ENCODE data around the gene ZCCHC24.
A peak's percentile ranks its signal among the peaks of the same experiment; 100 is the strongest.

Gene ZCCHC24

DNA sequence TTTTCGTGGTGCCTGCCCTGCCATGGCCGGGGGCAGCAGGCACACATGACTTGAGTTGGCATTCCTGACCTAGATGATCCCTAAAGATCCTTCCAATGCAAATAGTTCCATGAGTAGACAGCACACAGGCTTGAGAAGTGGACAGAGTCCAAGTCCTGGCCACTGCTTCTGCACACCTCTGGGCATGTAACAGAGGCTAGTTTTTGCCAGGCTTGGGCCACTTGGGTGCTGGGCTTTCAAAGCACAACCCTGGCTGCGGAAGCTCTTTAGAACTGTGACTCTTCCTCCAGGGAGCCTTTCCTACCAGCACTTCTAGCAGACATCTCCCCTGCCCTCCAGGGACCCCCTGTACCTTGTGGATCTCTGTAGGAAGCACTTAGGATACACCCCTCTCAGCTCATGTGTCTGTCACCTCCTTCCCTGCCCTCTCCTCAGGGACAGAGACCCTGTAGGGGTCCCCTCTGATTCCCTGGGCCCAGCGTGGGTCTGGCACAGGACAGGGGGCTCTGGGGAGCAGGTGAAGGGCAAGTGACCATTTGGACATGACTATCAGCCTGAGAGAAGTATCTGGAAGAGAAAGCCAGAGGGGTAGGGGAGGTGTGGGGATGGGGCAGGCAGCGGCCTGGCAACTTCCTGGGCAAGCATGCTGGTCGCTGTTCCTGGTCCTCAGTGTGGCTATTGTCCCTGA is 36.2 kb downstream of the ZCCHC24 start:
- no peak for DNase-seq

DNA sequence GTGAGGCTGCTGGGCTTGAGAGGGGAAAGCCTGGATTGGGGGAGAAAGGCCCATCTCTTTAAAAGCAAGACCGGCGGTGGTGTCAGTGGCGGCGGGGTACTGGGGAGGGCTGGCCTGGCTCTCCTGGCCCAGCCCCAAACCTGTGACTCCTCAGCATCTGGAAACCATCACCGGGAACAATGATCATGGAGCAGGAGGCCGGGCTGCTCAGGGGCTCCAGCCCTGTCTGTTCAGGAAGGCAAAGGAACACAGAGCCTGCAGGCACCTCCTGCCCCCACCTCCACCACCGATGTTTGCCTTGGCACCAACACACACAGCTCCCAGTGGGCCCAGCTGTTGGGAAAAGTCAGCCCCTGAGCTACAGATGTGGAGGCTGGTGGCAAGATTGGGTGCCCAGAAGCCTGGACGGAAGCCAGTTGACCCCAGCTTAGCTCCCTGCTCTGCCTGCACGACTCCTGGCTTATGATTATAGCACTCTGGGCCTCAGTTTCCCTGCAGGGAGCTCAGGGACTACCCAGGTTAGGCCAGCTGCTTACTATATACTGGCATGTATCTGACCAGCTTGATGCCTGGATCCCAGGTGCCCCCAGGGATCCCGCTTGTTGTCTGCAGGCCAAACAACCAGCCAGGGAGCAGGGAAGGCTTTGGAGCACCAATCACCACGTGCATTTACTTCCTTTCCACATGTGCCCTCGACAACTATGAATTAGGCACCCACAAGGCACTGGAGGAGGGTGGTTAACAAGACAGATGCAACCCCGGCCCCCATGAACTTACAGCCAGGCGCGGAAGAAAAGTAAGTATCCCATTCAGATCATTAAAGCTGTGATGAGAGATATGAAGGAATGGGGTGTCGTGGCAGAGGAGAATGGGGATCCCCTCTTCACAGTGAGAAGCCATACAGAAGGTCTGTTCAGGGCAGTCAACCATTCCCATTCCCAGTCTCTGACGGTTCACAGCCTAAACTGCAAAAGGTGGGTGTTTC is 37.3 kb downstream of the ZCCHC24 start:
- DNase-seq = peak; percentile 25

DNA sequence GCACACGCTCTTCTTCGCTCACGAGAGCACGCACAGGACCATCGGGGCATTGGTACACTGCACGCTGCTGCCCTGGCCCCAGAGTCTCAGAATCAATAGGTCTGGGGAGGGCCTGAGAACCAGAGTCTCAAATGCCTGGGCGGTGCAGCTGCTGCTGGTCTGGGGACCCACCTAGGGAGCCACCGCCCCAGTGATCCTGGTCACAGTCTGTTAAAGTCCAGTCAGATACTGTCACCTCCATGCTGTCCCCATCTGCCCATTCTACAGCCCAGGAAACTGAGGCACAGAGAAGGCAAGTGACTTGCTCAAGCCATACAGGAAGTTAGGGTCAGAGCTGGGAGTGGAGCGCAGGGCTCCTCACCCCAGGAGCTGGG is 38.0 kb downstream of the ZCCHC24 start:
- DNase-seq = no peak

DNA sequence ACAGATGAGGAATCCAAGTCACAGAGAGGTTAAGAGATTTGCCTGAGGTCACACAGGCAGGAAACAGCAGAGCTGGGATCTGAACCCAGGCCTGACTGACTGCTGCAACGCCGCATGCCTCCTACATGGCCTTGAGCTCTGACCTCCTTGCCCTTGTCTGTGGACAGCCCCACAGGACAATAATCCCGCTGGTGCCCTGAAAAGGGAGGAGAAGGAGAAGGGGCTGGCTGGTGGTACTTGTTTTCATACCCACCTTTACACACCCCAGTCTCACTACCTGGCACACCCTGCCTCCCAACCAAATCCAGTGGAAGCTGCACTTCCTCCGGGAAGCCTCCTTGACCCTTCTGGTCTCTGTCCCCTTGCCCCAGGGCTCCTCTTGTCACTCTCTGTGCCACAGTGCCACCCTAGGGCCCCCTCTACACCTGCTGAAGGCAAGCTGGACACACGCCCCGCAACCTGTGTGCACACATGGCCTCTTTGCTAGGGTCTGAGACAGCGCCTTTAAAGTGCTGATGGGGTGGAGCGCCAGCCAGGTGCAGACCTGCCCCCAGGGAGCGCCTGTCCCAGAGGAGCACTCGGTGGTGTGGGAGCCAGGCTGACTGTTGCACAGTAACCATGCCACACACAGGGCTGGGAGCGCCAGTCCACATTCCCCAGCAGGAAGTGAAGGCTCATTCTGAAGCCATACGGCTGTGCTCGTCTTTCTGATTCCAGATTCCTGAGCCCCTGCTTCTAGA is 38.6 kb downstream of the ZCCHC24 start:
- DNase-seq = no peak

DNA sequence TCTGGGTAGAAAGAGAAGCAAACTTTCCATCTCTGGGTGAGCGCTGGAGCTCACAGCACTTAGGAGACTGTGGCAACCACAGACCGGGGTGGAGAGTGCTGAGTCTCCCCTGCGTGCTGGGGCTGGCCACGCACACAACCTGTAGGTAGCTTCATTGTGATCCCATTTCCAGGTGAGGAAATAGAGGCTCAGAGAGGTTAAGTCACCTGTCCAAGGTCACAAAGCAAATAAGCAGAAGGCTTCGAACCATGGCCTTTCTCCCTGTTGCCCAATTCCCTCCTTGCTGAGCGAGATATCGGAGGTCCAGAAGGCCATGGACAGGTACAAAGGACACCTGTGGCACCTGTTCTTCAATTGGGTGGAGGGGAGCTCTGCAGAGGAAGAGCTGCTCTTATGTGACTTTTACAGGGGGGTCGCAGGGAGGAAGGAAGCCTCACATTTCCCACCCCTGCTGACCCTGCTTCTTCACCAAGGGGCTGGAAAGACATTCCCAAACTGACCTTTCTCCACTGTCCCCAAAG is 39.4 kb downstream of the ZCCHC24 start:
- no peak for DNase-seq

DNA sequence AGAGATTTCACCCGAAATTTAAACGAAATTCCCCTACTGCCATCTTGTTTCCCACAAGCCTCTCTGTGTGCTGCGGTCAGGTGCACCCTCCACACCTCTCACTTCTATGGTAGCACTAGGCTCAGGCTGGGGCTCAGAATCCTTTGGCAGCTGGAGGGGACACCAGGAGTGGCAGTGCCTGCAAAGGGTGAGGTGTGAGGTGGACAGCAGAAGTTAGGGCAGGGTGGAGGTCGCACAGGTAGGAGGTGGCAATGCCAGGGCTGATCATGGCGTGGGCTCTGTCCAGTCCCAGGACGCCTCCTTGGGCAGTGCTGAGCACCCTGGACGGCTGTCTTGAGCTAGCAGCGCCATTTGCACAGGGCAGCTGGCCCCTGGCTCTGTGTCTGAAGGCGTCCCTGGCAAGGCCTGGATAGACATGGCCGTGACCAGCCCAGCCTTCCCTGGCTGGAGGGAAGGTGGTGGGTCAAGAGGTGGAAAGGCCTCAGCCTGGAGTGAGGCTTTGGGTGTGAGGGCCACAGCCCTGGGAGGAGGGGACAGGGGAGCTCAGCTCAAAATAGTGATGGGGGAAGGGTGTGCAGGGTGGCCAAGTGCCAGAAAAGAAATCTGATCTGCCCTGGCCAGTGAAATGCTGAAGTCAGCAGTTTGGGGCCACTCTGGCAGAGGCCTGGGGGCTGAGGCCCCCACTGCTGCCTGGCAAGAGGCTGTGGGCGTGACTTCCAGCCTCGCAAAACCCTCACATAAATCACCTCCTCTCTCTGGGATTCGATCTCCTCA is 40.0 kb downstream of the ZCCHC24 start:
- no peak for DNase-seq

DNA sequence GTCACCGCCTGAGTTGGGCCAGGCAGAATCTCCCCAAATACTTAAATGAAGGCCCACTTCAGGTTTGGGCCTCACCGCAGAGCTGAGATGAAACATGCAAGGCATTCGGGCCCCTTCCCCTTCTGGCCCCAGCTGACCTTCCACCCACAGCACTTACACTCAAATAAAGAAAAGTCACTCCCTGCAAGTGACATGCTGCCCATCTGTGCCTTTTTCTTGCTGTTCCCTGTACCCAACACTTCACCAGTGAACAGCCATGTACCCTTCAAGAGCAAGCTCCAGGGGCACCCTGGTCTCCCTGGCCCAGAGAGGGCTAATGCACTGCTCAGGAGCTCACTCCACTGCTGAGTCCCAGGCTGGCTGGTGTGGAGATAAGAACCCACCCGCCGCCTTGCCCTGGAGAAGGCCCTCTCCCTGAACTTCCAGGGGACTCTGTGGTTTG is 40.7 kb downstream of the ZCCHC24 start:
- DNase-seq = no peak

DNA sequence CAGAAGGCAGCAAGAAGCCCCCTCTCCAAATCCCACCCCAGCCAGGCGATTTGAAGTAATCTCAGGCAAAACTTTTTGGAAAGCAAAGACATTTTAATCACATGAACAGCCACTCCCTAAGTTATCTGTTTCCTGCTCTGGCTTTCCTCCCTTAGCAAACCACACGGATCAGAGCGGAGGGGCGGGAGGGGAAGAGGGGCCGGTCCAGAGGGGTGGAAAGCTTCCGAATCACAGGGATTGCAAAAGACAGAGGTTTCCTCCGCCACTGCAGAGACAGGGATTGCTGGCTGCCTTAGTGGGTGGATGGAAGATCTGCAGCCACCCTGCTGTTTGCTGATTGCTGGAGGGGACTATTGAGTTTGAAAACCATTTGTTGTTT is 41.2 kb downstream of the ZCCHC24 start:
- DNase-seq = no peak

DNA sequence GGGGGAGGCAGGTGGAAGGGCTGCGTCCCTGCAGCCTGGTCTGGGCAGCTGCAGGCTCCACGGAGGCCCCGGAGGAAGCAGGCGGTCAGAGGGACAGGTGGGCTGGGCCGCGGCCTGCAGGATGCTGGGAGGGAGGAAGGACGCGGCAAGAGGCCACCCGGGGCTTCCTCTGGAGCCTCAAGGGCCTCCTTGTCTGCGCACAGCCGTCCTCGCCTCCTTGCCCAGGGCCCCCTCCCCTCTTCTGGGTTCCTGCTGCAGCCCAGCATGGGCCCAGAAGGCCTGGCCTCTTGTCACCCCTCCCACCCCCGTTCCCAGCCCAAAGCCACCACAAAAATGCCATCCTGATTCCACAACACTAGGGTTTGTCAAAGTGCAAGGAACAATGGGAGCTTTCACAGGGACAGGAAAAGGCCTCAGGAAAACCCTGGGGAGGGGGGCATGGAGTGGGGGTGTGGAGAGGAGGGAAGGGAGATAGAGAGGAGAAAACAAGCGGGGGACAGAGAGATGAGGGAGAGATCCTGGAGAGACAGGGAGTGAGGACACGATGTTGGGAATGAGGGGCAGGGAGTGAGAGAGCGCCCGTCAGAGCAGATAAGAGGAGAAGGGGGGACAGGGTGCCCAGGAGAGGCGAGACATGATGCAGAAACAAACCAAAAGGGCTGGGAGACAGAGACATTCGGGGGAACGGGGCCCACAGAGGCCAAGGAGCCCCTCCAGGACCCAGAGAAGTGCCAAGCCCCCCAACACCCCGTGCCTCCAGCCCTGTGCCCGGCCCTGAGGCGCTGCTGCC is 41.8 kb downstream of the ZCCHC24 start:
- DNase-seq = no peak

DNA sequence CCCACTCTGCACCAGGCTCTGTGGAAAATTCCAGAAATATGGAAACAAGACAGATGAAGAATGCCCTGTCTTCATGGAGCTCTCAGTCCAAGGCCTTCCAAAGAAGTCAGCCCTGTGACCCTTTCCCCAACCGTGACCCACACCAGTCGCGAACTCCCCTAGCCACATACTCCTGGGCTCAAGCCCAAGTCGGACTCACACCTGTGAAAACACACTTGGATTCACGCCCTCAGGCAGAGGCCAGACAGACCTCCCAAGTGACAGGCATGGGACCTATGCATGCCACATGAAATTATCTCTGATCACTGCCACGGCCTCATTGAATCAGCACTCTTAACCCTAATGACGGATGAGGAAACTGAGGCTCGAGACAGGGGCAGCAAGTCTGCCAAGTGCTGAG is 42.5 kb downstream of the ZCCHC24 start:
- DNase-seq = no peak

DNA sequence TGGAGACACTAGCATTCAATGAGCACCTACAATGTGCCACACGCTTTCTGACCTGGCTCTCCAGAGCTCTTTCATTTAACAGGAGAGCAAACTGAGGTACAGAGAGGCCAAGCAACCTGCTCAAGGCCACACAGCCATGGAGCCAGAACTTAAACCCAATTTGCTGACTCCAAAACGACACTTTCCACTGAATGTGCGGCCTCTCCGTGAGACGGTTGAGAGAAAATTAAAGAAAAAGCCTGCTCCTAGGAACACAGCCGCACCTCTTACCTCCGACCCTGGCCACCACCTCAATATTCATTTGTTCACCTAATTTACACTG is 42.8 kb downstream of the ZCCHC24 start:
- no peak for DNase-seq

DNA sequence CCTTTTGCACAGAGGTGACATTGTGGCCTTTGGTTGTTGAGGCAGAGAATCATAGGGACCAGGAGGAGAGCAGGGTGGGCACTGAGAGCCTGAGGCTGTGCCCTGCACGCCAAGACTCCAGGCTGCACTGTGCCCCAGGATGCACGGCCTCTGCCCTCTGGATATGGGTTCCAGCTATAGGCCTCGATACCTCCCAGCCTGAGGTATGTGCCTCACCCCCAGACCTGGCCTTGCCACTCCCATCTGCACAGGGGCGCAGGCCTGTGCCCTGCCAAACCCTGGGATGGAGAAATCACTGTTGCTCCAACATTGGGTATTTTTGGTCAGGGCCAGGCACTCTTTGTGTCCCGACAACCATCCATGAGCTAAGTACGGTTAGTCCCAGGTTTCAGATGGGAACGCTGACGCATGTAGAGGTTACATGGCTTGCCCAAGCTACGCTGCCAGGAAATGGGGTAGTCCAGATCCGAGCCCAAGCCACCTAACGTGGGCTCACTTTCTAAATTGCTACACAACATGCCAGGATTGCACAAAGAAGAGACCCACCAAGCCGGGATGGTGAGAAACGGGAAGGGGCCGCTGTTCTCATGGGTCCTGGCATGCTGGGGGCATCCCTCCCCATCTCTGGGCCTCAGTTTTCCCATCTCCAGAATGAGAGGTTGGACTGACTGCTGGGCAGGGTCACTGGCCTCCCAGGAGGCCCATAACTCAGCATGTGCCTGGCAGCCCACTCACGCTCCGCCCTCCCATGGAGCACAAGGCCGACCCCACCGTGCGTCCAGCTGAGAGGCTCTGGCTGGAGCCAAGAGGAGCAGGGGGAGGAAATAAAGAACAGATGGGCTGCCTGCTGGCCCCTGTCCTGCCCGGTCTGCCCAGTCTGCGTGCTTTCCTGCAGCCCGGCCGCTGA is 44.2 kb downstream of the ZCCHC24 start:
- DNase-seq = no peak

DNA sequence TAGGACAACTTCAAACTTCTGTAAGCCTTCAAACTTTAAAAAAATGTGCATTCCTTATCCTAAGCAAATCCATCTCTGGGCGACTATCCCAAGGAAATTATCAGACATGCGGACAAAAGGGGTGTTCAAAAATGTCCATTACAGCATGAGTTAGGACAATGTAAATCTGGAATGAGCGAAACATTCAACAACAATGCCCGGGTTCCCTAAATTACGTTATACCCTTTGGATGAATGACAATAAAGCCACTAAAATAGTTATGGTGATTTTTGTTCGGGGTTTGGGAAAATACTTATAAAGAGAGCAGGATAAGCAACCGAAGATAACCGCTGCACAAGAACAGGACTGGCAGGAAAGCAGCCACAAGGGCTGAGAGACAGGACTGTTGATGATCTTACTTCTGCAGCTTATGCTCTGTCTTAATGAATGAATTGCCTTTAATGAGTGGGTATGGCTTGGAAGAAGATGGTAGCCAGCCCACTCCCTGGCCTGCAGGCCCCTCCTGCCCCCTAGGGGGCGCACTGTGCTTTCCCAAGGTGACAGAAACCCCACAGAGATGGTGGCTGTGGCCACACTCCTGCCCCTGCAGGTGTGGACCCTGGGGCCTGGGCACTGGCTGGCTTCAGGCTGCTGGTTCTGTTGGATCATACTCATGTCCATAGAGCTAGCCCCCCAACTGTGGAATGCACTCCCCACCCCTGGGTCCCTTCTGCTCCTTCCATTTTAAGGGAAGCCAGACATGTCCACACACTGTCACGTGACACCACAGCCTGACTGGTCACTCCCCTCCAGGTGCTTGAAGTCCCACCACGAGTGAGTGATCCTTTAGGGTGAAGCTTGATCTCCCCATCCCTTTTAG is 45.0 kb downstream of the ZCCHC24 start:
- DNase-seq = no peak

DNA sequence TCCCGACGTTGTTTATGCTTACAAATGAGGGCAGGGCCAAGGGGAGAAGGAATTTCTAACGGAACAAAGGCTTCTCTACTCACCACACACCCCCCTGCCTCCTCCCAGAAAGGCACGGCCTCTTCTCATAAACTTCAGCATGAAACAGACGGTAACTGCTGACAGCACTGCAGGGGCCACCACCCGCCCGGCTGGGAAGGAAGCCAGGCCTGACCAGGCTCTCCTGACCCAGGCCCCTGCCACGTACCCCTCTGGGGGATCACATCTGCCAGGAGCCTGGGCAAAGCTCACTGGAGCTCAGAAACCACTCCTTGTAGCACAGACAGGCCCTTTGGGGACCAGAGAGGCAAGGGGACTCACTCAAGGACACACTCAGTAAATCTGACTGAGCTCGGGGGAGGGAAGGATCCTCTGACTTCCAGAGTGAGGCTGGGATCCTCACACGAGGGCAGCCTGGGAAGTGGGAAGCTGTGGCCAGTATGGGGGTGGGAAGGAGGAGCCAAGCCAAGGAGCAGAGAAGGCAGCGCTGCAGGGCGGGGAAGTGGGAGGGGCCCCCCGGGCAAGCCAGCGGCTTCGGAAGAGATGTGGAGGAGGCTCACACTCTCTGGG is 46.1 kb downstream of the ZCCHC24 start:
- DNase-seq = peak; percentile 79

DNA sequence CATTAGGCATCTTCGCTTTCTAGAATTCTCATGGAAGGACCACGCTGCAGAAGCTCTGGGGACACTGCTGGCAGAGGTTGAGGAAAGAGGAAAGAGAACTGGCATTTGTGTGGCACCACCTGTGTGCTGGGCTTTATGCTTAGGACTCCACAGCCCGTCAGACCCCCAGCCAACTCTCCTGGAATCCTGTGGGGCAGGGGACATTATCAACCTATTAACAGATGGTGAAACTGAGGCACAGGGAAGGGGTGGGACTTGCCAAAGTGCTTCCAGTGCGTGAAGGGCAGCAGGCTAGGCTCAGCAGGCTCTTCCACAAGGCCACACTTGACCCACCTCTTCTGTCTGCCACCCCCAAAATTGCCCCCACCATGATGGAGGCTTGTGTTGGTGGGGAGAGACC is 46.8 kb downstream of the ZCCHC24 start:
- DNase-seq = no peak

DNA sequence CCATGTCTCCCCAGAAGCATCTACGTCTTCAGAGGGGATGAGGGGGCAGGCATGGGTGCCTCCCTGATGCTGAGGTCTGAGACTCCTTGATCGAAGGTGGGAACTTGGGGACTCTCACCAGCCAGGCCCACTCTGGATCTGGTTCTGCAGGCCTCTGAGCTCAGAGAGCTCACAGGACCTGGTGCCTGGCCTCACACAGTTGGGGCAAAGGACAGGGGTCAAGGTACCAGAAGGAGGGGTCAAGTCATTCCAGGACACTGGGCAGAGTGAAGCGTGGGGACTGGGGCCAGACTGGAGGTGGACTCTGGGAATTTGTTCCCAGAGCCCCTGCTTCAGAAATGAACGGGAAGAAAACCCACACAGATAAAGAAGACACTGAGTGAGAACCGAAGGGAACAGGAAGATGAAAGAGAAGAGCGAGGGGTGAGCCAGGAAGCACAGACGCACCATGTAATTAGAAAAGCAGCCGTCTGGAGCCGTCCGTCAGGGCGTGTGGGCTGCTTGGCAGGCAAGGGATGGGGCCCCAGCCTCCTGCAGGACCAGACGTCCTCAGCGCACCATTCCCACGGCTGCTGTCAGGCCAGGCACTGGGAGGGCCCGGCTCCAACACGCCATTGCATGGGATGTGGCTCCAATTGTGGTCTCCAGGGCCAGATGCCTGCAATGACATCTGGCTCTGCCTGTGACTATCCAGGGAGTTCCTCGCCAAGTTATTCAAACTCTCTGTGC is 47.7 kb downstream of the ZCCHC24 start:
- DNase-seq = no peak

DNA sequence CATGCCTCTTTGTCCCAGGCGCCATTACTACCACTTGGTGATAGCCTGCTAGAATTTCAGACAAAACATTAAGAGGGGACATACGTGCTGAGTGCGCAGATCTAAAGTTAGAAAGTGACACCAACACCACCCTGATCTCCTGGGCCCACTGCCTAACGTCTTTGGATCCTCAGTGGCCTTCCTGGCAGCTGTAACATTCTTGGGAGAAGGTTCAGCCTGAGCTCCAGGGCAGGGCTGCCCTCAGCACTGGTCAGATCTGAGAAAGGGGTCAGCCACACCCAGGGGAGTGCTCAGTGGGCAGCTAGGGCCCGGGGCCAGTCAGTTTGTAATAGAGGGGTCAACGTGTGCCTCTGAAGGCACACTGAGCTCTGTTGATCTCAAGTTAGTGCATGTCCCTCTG is 48.4 kb downstream of the ZCCHC24 start:
- no peak for DNase-seq

DNA sequence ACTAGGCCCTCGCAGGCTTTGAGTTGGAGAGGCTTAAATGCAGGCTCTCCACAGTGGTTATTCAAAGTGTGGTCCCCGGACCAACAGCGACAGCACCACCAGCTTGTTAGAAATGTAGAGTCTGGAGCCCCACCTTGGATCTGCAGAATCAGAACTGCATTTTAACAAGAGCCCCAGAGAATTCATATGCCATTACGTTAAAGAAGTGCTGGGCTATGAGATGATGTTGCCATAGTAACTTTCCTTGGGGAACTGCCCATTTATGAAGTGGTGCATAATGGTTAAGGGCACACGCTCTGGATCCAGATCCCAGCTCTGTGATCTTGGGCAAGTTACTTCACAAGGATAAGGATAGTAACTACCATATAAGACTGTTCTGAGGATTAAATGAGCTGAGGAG is 48.9 kb downstream of the ZCCHC24 start:
- DNase-seq = no peak

DNA sequence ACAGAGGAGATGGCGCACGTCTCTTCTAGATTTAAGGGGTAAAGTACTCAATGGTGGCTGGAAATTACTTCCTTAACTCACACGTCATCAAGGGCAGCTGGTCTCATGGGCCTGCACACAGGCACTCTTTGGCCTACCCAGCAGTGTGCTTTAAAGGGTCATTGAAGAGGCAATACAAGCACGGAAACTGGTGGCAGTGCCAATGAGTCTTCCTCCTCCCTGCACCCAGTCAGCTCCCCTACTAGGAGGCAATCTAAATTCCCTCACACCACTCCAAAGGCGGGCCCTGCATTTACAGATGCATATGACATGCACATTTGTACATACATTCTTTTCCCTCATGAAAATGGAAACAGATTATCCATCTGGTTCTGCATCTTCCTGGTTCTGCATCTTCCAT is 50.8 kb downstream of the ZCCHC24 start:
- DNase-seq = no peak

Data from amniotic stem cell (primary cell).